GM12872 (cell line): Measurements from ENCODE around the gene HCN4.

Experiments
- CTCF ChIP-seq: IDR thresholded peaks from 3 replicates; pipeline ENCODE4 v1.5.1; 2011; ENCODE audit warnings: low read depth, mild to moderate bottlenecking, low read length, moderate library complexity; ENCODE audit not compliant: insufficient read depth

HCN4 gene

DNA sequence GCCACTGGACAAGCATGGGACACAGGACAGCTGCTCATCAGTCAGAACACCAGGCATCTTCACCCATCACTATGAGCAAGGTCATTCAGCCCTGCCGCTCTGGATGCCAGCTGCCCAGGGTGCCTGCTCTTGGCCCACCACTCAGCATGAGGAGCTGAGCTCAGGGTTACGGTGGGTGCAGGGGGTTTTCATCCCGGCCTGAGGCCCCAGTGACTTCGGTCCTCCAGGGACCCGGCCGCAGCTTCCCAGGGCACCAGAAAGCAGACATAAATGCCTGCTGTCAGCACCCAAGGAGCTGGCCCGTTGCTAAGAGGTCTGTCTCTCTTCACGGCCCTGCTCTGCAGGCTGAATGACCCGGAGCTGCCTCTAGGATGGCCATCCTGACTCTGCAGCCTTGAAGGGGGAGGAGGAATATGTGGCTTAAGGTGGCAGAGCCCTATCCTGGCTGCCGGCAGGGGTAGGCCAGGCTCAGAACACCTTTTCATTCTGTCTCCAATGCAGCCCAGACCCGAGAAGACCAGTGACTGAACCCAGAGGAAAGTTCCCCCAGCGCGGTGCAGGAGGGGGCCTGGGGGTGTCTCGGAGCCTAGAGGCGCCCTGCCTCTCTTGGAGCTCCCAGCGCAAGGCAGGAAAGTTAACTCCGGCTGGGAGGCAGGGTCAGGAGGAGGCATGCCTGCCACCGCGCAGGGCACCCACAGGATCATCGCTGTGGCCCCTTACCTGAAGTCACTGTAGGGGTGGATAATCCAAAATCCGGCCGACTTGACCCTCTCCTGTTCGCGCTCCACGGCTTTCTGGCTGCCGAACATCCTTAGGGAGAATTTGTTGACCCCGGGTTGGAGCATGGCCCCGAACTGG is 1.8 kb downstream of the HCN4 start:
- TF ChIP-seq CTCF = no peak

- TF ChIP-seq CTCF = no peak
These were observed 4.7 kb downstream of the HCN4 start for GRCh38 chr15:73364070-73364469.

GRCh38 chr15:73362900-73363299 is 5.9 kb downstream of the HCN4 start:
- TF ChIP-seq CTCF = no peak

DNA sequence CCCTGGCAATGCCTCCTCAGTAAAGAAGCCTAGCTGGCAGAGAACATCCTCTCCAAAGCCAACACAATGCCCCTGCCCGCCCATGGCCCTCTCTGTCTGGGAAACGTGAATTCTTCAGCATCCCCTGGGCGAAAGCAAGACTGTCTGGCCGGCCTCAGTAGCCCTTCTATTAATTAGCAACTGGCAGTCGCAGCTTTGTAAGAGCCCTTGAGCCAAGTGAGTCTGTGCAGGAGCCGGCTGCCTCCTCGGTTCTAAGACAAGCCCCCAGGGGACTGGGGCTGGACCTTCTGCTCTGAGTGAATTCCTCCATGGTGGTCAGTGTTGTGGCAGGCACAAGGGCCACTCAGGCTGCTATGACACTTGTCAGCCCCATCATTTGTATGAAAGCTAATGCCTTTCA is 7.4 kb downstream of the HCN4 start:
- no peak for TF ChIP-seq CTCF

DNA sequence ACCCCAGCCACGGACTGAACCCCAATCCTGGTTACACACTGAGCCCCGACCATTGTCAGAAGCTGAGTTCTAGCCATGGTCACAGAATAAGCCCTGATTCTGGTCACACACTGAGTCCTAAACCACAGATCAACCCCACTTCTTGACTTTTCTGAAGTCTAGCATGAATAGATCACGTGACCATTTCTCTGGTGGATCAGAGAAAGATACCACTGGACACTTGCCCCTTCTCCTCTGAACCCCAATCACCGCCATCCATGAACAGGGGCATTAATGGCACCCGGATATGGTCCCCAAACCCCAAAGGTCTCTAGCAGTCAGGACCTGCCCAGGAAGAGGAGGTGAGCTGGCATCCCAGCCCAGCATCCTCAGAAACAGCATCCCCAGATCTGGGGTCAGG is 9.1 kb downstream of the HCN4 start:
- TF ChIP-seq CTCF = no peak

- no peak for TF ChIP-seq CTCF
These were observed 10.6 kb downstream of the HCN4 start for GRCh38 chr15:73357999-73358665.

DNA sequence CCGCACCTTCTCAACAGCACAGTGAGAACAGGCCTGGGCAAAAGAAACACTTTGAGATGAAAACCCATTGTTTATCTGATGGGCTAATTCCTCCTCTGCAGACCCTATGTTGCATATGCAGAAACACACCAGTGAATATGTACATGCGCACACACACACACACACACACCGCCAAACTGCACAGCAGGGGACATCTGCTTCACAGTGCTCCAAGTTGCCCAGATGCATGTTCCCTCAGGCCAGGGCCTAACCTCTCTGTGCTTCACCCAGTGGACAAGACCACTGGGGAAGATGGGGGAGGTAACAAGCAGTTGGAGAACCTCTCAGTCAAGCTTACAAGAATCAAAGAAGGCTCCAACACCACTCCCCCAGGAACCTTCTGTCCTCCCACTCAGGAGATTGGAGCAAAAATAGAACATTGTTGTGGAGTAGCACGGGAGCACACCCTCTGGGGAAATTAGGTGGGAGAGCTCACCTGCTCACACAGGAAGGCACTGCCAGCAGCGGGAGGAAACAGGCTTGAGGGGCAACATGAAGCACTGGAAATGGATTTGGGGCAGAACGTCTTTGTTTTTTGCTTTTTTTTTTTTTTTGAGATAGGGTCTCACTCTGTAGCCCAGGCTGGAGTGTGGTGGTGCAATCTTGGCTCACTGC is 13.0 kb downstream of the HCN4 start:
- no peak for TF ChIP-seq CTCF
